NCI-H2227 treated with DMSO at 0.1 percent for 48 hours (cell line): Measurements from ENCODE around the gene SNW1.
A peak's percentile ranks its signal among the peaks of the same experiment; 100 is the strongest.
"Not testable (repeated sequence)": the region's sequence is repeated elsewhere in the genome, so short reads cannot be mapped to it uniquely, and the experiment has no call there.

Source experiments
- DNase-seq: peaks from one replicate; lab custom pipeline; 2025; lab: John Stamatoyannopoulos, UW

The SNW1 gene

DNA sequence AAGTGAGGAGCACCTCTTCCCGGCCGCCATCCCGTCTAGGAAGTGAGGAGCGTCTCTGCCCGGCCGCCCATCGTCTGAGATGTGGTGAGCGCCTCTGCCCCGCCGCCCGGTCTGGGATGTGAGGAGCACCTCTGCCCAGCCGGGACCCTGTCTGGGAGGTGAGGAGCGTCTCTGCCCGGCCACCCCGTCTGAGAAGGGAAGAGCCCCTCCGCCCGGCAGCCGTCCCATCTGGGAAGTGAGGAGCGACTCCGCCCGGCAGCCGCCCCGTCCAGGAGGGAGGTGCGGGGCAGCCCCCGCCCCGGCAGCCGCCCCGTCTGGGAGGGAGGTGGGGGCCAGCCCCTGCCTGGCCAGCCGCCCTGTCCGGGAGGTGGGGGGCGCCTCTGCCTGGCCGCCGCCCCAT is 13.5 kb downstream of the SNW1 start:
- not testable (repeated sequence) for DNase-seq

DNA sequence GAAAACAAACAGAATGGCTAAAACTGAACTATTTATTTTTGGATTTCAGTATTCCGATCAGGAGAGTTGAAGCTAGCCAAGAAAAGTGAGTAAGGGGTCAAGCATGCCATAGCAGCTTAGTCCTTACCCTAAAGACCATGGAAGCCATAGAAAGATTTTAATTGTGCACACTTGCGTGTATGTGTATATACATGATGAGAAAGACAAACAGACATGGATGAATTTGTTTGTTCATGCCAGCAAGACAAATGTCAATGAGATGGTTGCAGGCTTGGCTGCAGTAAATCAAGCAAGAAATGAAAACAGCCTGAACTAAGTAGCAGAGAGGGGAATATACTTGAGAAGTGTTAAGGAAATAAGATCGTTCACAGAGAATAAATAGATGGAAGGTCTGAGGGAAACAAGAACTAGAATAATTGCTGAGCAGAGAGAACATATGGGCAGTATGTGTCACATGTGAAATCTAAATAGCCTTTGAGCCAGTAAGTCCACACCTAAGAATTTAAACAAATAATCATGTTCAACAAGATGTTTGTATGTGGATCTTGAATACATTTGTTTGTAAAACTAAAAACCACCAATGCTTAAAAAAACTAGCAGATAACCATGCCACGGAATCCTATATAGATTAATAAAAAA is 14.8 kb downstream of the SNW1 start:
- DNase-seq: no peak

DNA sequence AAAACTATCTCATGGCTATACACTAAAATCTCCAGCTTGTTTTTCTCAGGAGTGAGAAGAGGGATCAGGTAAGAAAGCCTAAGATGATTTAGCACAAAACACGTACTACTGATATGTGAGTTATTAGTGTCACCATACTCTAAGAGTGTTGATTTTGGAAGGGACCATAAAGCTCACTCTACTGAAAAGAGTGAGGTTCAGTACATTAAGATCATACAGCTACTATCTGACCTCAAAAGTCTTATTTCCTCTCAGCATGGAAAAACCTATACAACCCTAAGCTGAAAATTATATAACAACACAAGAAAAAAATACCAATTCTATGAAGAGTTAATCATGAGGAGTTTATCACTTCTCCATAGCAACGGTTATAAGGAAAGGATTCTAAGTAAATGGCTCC is 19.5 kb downstream of the SNW1 start:
- no peak for DNase-seq

DNA sequence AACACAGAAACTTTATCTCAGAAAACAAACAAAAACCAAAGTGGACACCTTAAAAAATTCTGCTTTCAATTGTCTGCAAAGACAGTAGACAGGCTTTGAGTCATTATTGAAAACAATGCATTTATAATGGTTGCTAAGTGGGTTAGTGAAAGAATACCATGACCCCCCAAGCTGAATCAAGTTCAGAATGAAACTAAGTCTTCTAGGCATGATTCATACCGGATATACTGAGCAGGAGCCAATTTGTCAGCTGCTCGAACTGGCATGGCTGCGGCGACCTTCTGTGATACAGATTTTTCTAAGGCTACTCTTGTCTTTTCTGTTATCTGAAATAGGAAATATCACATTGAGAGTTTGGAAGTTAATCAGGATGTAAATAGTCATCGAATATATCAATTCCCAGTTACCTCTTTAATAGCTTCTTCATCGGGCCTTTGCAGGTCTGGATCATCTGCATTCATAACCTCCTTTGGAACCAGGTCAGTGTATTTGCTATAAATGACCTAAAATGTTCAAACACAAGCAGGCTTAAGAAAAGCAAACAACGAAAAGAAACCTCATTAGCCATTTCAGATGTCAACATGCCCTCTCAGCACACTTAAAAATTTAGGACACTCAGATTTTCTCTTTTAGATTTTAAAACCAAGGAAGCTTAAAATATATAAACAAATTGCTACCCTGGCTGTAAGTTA is 22.3 kb downstream of the SNW1 start:
- no peak for DNase-seq

DNA sequence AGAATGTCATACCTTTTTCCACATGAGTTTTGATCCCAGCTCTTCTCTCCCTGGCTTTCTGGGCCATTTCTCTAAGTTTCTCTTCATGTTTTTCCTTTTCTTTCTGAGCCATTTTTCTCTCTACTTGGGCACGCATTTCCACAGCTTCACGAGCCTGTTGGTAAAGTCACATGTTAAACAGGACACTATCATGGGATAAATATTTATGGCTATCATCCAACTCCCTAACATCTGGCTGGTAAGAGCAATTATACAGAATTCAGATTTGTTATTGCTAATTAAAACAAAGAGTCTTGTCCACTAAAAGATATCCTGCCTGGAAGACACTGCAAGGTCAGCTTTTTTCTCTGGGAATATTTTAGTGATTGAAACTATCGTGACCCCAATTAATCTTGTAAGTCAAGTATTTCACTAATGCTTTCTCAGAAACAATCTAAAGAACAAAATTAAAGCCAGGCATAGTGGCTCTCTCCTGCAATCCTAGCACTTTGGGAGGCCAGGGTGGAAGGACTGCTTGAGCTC is 29.9 kb downstream of the SNW1 start:
- no peak for DNase-seq

DNA sequence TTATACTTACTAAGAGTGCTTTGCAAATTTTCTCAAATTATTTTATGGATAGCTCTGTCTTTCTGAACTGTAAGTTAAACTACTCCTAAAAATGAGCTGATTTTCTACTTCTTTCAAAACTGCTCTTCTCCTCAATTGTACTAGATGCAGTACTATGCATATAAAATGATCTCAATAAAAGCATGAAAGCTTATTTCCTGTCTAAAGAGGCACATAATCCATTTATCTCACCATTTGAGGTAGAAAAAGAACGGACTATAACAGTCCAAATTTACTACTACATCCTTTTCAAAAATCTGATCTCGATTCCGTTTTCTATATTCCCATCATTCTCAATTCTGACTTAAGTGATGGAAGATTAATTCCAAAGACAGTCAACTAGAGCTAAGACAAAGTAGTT is 38.7 kb downstream of the SNW1 start:
- no peak for DNase-seq

DNA sequence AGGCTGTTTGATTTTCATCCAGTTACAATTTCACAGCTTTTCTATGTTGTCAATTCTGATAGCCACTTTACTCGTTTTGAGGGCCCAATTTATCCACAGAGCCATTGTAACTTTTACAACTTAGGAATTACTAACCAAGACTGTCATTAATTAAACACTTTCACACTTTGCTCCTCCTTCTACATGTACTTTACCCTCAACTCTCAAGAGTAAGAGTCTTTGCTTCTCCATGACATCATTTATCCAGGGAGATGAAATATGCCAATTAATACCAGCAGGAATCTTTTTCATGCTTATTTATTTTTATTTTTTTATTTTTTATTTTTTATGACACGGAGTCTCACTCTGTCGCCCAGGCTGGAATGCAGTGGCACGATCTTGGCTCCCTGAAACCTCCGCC is 39.5 kb downstream of the SNW1 start:
- no peak for DNase-seq

DNA sequence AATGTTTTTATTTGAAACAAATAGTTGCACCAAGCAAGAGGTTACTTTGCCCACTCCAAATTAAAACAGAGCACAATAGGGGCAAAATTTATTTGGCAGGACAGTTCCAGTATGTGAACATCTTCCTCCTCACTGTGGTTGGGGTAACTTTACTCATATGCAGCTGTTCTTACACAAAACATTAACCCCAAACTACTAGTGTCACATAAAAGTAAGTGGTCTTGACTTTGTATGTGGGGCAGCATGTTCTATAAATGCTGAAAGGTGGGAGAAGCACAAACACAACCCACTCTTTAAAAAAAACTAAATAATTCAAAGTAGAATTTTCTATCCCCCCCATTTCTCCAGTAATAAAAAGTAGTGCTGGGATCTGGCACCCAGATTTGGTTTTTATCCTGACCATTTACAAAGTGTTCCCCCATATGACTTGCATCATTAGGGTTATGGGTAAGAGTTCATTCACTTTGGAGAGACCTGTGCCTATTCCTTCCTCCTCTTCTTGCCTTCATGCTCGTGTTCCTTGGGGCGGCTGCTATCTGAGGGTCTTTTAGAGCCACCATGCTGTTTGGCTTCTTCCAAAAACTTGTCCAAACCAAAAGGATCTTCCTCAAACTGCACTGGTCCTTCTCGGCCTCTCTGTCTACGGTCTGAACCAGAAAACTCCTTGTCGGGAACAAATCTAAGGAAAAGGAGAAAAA is 43.2 kb downstream of the SNW1 start:
- no peak for DNase-seq

DNA sequence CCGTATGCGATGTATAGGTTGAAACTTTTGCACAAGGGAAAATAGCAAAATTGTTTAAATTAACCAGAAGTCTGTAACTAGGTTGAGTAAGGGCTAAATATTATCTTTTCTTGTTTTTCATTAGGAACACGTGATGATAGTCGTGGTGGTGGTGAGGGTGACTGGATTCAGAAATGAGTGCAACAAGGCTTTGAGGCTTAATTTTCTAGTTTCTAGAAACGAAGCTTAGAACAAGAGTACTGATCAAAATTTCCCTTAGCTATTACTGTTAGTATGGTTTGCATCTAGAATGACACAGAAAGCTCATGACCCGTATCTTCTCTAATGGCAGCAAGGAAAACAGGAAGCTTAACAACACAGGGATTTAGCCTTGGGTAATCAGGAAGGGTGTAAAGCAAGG is 46.0 kb downstream of the SNW1 start:
- DNase-seq: no peak

DNA sequence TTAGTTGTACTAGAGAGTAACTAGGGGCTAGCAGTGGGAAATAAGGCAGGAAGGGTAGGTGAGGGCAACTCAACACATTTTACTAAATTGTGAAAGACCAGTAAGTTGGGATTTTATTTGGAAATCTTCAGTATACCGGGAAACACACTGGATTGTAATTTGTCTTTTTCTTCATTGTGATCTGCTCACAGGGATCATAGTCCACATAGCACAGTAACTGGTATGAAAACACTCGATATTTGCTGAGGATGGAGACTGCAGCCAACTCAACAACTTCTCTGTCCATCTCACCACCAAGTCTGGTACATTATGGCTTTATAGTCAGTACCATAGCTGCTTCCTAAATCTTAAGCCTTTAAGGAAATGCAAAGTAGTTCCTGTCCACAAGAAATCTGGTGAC is 50.6 kb downstream of the SNW1 start:
- no peak for DNase-seq

DNA sequence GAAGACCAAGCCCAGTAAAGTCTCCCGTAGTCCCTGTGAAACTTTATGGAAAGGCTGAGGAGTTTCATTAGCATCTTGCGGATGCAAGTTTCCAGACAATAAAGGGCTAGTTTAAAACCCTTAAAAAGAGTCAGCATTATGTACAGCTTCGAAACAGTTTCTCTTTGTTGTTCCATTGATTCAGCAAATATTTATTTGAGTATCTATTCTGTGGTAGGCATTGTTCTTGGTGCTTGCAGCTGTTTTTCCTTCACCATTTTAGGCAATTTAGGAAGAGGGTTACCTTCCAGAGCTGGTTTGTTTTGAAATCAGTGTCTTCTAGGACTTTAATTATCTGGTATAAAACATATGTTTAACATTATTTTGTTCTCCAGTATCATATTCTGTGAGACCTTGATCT is 51.5 kb downstream of the SNW1 start:
- DNase-seq: no peak

DNA sequence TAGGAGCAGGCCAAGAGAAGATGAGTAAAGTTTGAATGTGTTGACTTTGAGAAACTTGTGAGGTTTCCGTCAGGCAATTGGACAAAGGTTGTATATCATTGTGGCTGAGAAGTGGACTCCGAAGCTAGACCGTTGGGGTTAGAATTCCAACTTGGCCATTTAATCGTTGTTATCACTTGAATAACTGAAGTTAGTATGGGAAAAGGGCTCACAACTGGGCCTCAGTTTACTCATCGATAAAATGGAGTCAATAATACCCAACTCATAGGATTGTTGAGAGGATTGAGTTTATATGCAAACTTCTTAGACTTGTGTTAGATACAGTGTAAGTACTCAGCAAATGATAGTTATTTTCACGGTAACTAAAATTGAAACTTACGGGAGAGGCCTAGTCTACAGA is 52.2 kb downstream of the SNW1 start:
- DNase-seq: no peak

DNA sequence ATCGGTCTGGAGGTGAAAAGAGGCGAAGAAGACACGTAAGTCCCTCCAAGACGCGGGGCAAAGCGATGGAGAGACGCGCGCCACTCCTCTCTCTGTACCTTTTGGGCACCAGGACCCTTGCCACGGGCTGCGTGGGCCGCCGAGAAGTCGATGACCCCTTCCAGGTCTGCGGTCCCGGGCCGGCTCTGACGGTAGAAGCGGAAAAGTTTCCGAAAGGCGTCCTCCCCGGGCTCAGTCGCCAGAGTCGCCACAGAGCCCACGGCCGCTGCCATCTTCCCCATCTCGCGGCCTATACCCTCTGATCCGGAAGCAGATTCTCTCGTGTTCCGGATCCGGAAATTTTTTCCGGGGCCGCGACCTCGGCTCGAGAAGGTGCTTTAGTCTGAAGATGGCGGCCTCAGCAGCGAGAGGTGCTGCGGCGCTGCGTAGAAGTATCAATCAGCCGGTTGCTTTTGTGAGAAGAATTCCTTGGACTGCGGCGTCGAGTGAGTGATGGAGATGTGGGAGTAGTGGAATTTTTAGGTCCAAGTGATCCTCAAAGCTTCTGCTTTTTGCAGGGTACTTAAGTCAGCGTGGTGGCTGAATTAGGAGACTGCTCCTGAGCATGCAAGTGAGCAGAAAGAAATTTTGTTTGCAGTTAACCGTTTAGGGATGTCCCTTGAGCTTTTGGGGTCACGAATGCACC is 53.1 kb downstream of the SNW1 start, which contains the start of the genes ALKBH1 and SLIRP:
Gene ALKBH1 (minus strand): TSS at position 300 of the 685 bp plus-strand sequence. CDS start 19 bp downstream, at position 281.
Gene SLIRP (plus strand): TSS at position 380 of the 685 bp plus-strand sequence. CDS start 9 bp downstream, at position 389.
- DNase-seq: peak; percentile 82

DNA sequence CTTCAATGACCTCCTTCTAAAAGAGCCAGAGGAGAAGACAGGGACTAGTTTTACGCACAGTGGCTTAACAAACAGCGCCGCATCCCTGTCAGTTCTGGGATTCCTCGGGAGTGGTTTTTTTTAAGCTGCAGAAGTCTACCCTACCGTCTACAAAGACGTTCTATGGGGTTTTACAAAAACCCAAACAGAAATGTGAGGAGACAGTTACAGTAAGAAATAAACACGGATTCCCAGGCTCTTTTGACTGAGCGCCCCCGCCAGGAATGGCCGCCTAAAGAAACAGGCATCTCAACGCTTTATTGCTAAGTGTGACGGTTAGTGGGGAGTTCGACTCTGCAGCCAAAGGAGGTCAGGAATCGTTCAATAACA is 53.6 kb downstream of the SNW1 start:
- peak; percentile 53 for DNase-seq

DNA sequence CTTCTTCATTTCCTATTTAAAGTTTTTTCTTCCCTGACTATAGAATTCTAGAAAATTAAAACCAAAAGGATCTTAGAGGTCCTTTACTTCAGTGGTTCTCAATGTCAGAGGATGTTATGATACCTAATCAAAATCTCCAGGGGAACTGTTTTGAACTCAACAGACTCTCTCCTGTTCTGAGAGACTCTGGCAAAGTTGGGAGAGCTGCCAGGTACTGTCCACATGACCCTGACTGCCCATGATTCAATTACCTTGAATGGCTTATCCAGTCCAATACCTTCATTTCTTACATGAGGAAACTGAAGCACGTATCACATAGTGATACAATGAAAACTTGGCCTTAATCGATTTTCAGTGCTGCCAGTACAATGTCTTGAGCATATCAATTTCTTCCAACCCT is 69.7 kb downstream of the SNW1 start:
- DNase-seq: no peak

DNA sequence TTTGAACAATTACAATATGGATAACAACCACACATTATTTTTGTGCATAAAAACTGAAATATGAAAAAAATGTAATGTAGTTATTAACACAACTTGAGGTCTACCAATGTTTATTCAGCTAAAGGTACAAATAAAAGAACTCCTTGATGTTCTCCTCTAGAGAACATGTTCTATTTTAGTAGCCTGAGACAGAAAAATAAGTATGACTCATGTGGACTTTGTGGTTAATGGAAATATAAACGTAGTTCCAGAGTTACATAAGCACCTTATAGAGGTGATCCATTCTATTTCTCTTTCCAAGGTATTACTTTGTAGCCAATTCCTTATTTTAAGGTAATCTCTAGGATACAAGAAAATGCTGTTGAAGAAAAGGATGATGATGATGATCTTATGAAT is 78.8 kb downstream of the SNW1 start:
- DNase-seq: no peak

DNA sequence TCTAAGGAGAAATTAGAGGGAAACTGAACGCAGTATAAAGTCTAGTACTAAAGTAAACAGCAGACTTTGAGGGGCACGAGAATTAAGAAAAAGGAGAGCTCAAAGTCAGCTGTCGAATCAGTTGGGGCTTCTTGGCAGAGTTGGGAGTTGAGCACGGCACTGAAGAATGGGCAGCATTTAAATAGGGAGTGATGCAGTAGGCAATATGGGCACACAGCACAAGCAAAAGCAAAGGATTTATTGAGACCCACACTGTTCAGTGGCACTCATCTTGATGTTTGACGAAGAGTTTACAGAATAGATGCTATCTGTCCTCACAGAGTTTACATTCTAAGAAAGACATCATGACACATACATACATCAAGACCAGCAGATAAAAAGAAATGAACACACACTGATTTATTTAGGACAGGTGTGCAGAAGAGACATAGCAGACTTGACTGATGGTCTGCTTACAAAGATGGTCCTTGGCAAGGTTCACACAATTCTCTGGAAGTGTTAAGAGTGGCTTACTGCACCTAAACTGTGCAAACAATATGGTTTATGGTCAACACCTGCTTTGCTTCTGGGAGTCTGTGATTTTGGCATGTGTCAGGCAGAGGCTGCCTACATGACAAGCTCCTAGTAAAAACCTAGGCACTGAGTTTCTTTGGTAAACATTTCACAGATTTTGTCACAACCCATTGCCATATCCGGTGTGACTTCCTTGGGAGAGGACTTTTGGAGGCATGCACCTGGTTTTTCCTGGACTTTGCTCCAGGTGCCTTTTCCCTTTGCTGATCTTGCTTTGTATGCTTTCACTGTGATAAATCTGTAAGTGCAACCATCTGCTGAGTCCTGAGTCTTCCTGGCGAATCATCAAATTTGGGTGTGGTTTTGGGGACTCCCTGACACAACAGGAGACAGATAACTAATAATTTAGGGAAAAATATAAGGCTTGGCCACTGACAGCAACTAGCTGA is 79.5 kb downstream of the SNW1 start:
- DNase-seq: no peak

DNA sequence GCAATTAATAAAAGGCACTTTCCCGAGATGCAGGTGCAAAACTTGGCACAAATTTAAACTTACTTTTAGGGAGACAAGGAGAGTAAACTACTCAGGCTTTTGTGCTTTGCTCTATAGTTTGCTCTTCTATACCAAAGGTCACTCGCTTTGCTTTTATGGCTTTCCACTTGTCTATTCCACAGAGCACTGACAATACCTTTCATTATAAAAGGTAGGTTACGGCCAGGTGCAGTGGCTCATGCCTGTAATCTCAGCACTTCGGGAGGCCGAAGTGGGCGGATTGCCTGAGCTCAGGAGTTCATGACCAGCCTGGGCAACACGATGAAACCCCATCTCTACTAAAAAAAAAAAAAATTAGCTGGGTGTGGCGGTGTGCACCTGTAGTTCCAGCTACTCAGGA is 86.0 kb downstream of the SNW1 start:
- no peak for DNase-seq

DNA sequence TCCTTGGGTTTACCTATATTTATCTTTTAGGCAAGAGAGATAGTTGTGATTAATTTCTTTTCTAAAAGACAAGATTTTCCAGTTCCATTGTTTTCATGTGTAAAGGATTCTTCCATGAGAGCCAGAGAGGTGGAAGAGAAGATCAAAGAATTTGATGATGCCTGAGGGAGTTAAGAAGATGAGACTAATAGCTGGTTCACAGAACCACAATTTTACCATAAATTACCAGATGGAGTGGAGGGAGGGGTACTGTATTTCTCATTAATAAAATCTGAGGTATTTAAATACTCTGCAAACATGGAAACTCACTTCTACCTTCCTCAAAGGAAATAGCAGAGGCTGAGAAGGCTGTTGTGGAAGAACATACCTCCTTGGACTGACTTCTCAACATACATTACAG is 87.8 kb downstream of the SNW1 start:
- no peak for DNase-seq
